KOPT-K1 (cell line): ENCODE data around the gene ZNF277.

Experiments used
- H3K27ac ChIP-seq: fragments of 200-600 bp; sonication (generic); 2 replicates; pipeline ENCODE4 v1.5.1; 2016; ENCODE audit warnings: antibody characterized with exemption, mild to moderate bottlenecking, low read depth, low read length; ENCODE audit not compliant: poor library complexity, severe bottlenecking
- H3K36me3 ChIP-seq: fragments of 200-600 bp; sonication (generic); 2 replicates; pipeline ENCODE4 v1.5.1; 2017; ENCODE audit warnings: antibody characterized with exemption, mild to moderate bottlenecking, low read length, moderate library complexity; ENCODE audit not compliant: insufficient read depth
- H3K9me3 ChIP-seq: fragments of 200-600 bp; sonication (generic); 2 replicates; pipeline ENCODE4 v1.5.1; 2017; ENCODE audit warnings: antibody characterized with exemption, low read length, mild to moderate bottlenecking; ENCODE audit not compliant: insufficient read depth, poor library complexity, severe bottlenecking

Gene ZNF277

DNA sequence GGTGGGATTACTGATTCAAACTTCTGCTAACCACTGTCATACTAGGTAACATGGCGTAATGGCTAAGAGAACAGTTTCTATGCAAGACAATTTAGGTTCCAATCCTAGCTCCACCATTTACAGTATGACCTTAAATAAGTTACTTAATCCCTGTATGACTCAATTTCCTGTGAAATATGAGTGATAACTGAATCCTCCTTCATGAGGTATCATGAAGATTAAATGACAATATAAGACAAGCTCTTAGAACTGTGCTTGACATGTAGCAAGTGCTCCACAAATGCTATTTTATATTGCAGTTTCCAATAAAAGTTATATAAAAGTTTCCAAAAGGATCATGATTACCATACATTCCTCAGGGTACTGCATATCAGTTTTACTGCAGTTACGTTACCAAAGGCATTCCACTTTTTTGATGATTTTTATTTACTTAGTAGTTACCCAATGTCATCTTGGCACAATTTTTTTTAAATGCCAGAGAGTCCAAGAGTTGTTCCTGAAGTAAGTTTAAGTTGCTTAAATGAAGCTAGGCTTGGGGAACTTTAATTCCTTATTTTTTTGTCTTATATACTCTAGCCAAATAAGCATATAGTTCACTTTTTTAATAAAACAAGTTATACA, 7.3 kb upstream of the ZNF277 start:
- Histone ChIP-seq H3K9me3 (no peaks in the 10 kb centered on the region), H3K27ac (no peak overlapping the region), H3K36me3 (no peaks in the 10 kb centered on the region)

GRCh38 chr7:112199672-112200071, 6.8 kb upstream of the ZNF277 start:
- Histone ChIP-seq H3K9me3 (no peaks in the 10 kb centered on the region), H3K36me3 (no peaks in the 10 kb centered on the region), H3K27ac (no peak overlapping the region)

GRCh38 chr7:112201411-112201810, 5.1 kb upstream of the ZNF277 start:
- Histone ChIP-seq H3K36me3 (no peaks in the 10 kb centered on the region), H3K27ac (no peak overlapping the region), H3K9me3 (no peaks in the 10 kb centered on the region)

GRCh38 chr7:112201839-112202238, 4.7 kb upstream of the ZNF277 start:
- H3K27ac ChIP-seq: no peak overlapping the region
- H3K9me3 ChIP-seq: no peaks in the 10 kb centered on the region
- H3K36me3 ChIP-seq: no peaks in the 10 kb centered on the region

- no peaks in the 10 kb centered on the region for H3K9me3 ChIP-seq
- H3K27ac ChIP-seq: no peak overlapping the region
- no peaks in the 10 kb centered on the region for H3K36me3 ChIP-seq
These were observed 3.7 kb upstream of the ZNF277 start for GRCh38 chr7:112202816-112203215.

- H3K9me3 ChIP-seq: no peaks in the 10 kb centered on the region
- H3K27ac ChIP-seq: no peak overlapping the region
- no peaks in the 10 kb centered on the region for H3K36me3 ChIP-seq
These were observed 3.1 kb upstream of the ZNF277 start for GRCh38 chr7:112203365-112203739.

- no peak overlapping the region for H3K27ac ChIP-seq
These were observed 1.8 kb upstream of the ZNF277 start for GRCh38 chr7:112204499-112205342.

GRCh38 chr7:112205343-112206237, 905 bp upstream of the ZNF277 start:
- Histone ChIP-seq H3K36me3 (no peaks in the 10 kb centered on the region), H3K9me3 (no peaks in the 10 kb centered on the region), H3K27ac (no peak overlapping the region)

More at GRCh38 chr7:112204499-112205342, 1.8 kb upstream of the ZNF277 start:
- Histone ChIP-seq H3K36me3 (no peaks in the 10 kb centered on the region), H3K9me3 (no peaks in the 10 kb centered on the region)

GRCh38 chr7:112206991-112207592, 597 bp downstream of the ZNF277 start:
- Histone ChIP-seq H3K27ac (peak overlapping the region; percentile 57), H3K9me3 (no peaks in the 10 kb centered on the region), H3K36me3 (no peaks in the 10 kb centered on the region)

GRCh38 chr7:112207765-112208164, 1.3 kb downstream of the ZNF277 start:
- H3K36me3 ChIP-seq: no peaks in the 10 kb centered on the region
- no peak overlapping the region for H3K27ac ChIP-seq
- H3K9me3 ChIP-seq: no peaks in the 10 kb centered on the region

- H3K9me3 ChIP-seq: no peaks in the 10 kb centered on the region
- no peaks in the 10 kb centered on the region for H3K36me3 ChIP-seq
- H3K27ac ChIP-seq: no peak overlapping the region
These were observed 4.9 kb downstream of the ZNF277 start for GRCh38 chr7:112211348-112211907.

- Histone ChIP-seq H3K36me3 (no peaks in the 10 kb centered on the region), H3K27ac (no peak overlapping the region), H3K9me3 (no peaks in the 10 kb centered on the region)
These were observed 6.1 kb downstream of the ZNF277 start for GRCh38 chr7:112212571-112212970.

GRCh38 chr7:112213735-112214134, 7.2 kb downstream of the ZNF277 start:
- no peaks in the 10 kb centered on the region for H3K9me3 ChIP-seq
- no peak overlapping the region for H3K27ac ChIP-seq
- H3K36me3 ChIP-seq: no peaks in the 10 kb centered on the region

- Histone ChIP-seq H3K9me3 (no peaks in the 10 kb centered on the region), H3K27ac (no peak overlapping the region), H3K36me3 (no peaks in the 10 kb centered on the region)
These were observed 7.8 kb downstream of the ZNF277 start for GRCh38 chr7:112214268-112214667.
